Measurements from ENCODE around the gene SRSF4.
"Not testable (repeated sequence)": the region's sequence is repeated elsewhere in the genome, so short reads cannot be mapped to it uniquely, and the experiment has no call there.

SRSF4 gene

DNA sequence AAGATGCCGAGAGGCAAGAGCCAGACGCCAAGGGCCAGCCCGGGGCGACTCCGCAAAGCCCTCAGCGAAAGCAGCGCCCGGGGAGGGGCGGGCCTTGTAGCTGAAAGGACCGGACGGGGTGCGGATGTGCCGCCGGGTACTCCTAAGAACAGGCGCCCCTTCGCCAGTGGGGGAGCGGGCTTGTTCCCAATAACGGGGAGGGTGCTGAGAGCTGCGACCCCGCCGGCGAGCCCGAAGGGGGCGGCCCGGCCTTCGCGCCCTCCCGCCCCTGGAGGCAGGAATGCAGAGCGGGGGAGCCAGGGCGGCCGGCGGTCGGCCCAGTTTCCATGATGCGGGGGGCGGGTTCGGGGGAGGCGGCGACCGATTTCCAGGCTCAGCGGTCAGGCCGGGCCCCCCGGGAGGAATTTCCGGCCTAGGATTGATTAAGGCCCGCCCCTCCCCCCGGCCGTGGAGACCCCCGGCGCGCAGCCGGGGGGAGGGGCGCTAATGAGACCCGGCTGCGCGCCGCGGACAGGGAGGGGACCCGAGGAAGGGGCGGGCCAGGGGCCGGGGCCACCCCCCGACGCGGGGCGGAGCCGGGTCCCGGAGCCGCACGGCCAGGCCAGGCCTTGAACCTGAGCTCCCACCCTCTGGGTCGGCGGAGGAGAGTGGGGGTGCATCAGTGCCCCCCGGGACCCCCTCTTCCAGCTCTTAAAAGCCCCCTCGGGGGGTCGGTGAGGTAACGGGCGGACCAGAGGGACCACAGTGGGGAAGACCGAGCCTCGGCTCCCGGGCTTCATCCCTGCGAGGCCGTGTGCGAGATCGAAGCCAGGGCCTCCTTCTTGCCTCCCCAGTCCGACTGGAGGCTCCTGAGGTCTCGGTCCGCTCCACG lies 57.1 kb downstream of the SRSF4 start:
- no peak for DNase-seq

DNA sequence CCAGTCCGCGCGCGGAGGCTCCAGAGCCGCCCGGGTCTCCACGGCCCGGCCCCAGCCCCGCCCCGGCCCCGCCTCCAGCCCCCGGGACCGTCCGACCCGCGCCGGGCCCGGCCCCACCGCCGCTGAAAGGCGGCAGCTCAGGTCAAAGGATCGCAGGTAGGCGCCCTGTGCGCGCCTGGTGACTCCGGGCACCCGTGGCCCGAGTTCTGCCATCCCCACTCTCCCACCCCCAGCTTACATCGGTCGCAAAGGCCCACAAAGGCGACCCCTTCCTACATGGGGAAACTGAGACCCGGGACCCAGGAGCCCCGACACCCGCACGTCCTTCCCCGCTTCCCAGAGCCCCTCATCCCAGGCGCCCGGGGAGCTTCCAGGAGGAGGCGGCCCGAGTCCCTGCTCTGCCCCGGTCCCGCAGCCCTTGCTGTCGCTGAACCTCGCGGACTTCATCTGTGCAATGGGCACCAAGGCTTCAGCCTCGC lies 57.8 kb downstream of the SRSF4 start, which contains the start of gene TMEM200B:
TSS of gene TMEM200B (minus strand) at position 17 of the 479 bp plus-strand sequence. CDS start 2,075 bp downstream, outside the sequence.
- DNase-seq, result no peak

DNA sequence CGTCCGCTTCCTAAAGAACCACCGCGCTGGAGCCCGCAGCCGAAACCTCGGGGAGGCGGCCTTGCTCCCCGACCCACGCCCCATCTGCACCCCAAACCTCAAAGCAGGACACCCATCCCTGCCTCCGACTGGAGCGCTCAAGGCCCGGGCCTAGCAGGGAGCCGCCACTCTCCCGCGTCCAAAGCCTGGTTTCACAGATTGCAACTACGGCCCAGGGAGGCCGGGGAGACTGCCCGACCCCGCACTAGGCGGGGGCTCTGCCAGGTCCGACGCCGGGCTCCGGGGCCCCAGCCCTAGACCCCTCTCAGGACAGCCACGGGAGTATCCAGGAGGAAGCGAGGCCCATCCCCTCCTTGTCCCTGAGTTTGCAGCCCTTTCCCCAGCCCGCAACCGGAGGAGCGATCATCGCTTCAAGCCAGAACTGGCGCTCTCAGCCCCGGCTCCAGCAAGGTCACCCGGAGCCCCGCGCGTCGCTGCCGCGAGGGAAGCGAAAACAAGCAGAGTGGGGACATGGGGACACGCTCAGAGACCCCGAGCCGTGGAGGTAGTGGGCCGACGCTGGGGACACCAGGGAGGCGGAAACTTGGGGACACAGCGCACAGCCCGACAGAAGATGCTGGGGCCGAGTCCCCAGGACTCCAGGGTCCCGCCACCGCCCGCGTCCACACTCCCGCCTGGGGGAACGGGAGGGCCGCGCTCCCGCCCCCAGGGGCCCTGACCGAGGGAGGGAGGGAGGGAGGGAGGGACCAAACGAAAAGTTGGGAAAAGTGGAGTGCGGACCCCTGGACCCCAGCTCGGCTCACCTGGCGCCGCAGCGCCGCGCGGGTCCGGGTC lies 58.4 kb downstream of the SRSF4 start:
- no peak for DNase-seq

DNA sequence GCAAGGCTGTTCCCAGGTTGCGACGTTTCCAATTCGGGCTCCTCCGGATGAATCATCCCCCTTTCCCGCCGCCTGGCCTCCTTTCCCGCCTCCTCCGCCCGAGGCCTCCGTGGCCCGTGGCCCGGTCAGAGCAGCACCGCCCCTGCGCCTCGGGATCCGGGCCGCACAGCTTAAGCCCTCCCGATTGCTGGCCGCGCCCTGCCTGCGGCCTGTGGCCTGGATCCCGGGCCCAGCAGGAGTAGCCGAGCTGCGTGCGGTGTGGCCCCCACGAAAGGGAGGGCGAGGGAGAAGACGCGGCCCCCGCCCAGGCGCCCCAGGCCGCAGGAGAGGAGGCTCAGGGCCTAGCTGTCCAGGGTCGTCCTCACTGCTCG lies 59.0 kb downstream of the SRSF4 start:
- no peak for DNase-seq

DNA sequence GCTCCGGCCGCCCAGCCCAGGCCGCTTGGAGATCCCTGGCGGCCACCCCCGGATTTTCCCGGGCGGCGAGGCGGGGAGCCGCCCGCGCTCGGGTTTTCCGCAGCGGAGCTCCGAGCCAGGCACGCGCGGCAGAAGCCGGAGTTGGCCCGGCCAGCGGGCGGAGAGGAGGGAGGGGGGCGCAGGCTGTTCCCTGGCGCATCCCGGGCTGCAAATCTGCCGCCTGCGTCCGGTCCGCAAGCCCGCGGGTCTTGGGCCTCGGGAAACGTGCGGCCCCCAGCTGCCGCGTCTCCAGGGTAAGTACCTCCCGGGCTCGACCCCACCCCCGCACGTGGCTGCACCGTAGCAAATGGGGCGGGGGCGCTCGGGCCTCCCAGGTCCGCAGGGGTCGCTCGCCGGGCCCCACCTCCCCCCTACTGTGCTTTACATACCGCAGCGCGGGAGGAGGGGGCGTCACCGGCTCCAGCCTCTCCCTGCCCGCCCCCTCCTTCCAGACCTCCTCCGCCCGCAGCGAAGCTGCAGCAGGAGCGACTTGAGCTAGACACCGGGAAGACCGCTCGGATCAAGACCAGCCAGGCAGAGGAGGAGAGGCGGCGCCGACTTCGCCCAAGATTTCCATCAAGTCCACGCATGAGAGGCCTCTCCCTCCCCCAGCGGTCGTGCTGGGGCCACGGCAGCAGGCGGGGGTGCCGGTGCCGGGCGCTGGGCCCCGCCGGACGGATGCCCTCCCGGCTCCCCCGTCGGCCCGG lies 59.6 kb downstream of the SRSF4 start:
- DNase-seq, result no peak

DNA sequence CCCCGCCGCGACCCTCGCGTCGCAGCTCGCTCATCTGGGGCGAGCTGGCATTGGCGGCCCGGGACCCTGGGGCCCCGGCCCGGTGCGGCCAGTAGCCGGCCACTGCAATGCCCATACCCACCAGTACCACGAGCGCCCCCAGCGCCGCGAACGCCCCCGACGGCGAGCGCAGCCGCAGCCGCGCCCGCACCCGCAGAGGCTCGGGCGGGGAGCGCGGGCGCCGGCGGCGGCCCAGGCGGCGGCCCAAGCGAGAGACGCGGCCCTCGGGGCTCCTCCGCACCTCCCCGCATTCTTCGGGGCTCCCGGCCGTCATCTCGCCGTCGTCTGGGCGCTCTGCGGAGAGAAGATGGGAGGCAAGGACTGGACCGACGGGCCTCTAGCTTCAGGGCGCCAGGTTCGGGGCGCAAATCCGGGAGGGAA lies 60.2 kb downstream of the SRSF4 start:
- DNase-seq, result no peak

DNA sequence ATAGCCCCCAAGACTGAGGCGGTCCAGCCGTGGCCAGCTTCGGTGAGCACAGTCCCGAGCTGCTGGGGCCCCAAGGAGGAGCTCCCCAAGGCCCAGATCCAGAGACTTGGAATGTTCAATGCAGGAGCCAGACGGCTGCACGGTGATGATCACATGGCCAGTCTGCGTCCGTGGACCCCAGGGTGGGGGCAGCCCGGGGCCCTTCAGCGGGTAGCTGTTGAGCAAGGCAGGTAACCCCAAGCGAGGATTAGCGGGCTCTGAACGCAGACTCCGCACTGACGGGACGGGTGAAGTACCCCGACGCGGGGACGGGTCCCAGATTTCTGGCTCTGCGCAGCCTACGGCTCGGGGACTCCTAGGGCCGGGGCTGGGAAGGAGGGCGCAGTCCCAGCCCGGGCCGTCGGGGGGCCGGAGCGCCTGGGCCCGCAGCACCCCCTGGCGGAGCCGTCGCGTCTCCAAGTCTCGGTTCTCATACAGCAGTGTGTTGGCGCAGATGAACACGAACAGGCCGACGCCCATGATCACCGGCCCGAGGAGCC lies 60.7 kb downstream of the SRSF4 start:
- no peak for DNase-seq

DNA sequence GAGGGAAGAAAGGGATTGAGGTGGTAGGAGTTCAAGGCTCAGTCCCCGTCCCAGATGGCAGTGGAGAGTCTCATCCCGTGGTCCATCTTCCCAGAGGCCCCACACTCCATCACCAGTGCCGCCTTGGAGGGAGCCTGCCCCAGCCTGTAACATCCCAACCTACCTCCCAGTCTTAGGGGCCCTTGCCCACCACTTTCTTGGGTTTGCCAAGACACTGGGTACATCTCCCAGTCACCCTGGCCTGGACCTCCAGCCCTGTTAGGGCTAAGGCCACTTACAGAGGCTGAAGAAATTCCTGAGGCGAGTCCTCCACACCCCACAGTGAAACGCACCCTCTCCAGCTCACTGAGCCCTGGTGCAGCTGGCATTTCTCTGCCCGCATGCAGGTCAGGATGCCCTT lies 61.3 kb downstream of the SRSF4 start:
- no peak for DNase-seq

DNA sequence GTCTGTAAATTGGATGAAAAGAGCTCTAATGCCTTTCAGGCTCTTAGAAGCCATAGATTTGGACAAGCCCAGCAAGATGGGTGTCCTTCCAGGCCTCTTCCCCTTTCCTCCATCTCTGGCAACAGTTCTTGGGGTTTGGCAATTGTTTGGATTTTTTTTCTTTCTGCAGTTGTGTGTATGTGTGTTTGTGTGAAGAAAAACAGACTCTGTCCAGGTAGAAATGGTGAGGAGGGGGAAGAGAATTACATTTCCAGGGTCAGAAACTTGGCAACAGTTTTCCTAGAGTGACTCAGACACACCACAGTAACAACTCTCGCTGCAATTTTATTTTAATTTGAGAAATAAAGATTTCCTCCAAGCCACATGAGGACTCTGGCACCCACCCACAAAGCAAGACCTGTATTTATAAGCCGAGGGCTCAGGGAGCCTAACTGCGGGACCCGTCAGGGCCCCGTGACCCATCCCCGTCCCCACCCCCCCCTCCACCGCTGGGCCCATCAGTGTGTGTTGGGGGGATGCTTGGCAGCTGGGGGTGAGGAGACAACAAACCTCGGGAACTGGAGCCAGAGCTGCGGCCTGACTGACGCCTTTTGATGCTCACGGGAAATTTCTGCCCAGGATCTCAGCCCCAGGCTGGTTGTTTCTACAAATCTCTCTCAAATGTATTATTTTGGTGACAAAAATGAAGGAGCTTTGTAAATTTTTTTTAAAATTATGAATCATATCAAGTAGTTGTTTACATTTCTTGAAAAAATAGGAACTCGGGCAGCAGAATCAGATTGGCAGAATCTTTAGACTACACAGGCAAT lies 62.4 kb downstream of the SRSF4 start:
- no peak for DNase-seq

DNA sequence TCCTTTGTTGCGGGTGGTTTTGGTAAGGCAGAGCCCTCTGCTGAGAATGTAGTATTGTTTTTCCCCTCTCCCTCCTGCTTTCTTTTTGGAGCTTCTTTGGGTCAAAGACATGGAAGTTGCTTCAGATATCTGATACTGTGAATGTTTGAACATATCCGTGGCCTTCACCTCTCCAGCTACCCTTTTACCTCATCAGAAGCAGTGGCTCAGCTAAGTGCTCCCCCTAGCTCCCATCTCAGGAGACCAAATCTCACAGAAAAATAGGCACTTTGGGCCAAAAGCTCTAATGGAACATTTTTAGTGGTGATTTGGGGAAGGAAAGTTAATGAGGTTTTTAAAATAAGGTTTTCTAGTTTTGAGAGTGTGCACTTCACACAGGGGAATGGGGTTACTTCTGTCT lies 64.3 kb downstream of the SRSF4 start:
- DNase-seq, result no peak

DNA sequence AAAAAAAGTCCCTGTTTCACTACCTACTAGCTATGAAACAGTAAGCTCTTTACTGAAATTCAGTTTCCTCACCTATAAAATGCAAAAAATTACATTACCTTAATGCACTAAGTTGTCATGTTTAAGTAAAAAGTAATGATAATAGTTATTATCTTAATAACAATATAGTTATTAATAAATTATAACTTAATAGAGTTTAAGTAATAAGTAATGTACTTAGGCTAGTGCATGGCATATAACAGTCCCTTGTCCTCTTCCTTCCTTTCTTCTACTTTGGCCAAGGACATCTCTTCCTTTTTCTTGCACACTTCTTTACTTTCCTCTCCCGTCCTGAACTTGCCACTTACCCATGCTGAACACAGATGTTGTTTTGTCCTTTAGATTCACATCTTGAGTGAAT lies 67.0 kb downstream of the SRSF4 start:
- DNase-seq, result no peak

DNA sequence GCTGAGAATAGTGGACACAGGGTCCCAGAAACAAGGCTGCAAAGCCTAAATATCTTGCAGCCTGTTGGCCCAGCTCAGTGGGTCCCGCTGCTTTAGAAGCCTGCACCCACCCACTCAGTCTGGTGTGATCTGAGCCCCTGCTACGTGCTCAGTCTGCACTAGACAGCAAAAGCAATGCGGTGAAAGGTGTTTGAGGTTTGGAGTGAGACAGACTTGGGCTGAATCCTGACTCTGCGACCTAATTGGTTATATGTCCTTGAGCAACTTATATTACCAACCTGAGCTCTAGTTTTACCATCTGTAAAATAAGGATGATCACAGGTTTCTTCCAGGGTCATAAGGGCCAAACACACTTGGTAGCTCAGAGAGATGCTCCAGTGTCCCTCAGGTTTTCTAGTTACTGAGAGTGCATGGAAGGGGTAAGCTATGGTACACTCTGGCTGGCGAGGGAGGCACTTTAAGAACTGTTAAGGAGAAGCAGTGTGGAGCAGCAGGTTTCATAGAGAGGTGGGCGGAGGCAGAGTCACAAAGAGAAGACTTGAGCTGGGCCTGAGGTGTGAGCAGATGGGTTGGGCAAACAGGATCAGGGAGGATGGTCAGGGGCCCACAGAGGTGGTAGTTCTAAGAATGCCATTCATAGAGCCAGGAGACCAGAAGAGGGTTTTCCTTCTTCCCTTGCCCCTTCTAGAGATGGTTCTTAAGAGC lies 68.1 kb downstream of the SRSF4 start:
- DNase-seq, result no peak

DNA sequence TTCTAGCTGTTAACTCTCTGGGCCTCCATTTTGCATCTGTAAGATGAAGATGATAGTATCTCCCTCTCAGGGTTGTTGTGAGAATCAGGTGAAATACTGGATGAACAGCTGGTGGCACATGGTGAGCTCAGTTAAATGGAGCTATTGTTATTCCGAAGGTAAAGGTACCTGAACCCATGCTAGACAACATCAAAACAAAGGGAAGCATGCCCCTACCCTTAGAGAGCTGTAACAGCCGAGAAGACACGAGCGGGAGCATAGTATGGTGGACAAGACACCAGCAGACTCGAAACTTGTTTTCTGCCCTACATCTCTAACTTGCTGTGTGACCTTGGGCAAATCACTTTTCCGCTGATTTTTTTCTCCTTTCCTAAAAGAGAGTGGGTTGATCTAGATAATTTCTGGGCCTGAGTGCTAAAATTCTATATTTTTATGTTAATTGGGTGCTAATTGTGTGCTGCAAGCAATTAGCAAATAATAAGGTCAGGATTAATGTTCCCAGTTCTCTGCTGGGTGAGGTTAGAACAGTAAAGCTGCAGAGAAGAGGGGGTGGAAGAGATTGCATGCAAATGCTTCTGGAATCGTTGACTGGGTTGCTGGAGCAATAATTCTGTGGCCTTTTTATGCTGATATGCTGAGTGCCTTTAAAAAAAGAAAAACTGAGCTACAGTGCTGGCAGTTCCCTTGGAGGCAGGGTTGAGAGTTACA lies 68.8 kb downstream of the SRSF4 start:
- no peak for DNase-seq

DNA sequence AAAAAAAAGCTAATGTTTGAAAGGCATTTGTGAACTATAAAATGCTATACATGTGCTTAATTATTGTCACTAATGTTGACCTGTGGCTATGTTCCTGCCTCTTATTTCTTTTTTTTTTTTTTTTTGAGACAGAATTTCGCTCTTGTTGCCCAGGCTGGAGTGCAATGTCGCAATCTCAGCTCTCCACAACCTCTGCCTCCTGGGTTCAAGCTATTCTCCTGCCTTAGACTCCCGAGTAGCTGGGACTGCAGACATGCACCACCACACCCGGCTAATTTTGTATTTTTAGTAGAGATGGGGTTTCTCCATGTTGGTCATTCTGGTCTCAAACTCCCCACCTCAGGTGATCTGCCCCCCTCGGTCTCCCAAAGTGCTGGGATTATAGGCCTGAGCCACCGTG lies 73.7 kb downstream of the SRSF4 start:
- not testable (repeated sequence) for DNase-seq

DNA sequence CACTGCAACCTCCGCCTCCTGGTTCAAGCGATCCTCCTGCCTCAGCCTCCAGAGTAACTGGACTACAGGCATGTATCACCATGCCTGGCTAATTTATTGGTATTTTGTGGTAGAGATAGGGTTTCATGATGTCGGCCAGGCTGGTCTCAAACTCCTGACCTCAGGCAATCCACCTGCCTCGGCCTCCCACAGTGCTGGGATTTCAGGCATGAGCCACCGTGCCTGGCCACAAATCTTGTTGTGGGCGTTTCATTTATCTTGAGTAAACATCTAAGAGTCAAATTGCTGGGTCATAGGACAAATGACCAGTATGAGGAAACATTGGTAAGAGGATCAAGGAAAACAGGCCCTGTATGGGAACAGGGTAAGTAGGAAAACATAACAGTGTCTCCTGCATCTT lies 75.9 kb downstream of the SRSF4 start:
- no peak for DNase-seq

DNA sequence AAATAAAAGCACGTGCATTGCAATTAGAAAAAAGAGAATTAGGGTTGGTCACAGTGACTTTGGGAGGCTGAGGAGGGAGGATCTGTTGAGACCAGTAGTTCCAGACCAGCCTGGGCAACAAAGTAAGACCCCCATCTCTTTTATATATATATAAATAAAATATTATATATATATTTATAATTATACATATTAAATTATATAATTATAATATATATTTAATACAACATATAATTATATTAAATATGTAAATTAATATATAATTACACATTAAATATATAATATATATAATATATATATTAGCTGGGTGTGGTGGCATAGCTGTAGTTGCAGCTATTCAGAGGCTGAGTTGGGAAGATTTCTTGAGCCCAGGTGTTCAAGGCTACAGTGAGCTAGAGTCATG lies 81.2 kb downstream of the SRSF4 start:
- DNase-seq, result no peak

DNA sequence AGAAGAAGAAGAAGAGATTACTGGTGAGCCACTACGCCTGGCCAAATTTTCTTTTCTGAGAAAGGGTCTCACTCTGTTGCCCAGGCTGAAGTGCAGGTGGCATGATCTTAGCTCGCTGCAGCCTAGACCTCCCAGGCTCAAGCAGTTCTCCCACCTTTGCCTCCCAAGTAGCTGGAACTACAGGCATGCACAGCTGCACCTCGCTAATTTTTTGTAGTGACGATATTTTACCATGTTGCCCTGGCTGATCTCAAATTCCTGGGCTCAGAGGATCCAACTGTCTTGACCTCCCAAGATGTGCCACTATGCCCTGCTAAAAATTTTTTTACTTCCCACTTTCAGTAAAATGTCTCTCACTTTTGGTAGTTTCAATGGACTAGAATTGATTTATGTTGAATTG lies 82.4 kb downstream of the SRSF4 start:
- no peak for DNase-seq
